Mucosa of descending colon (tissue), 3 donors: ENCODE results near the gene ZDHHC9. TPM values are rescaled to one million over a fixed set of nuclear protein-coding genes. Genes with fewer than 3 reads are reported as not detected.
A peak's percentile ranks its signal among the peaks of the same experiment; 100 is the strongest.

Experiments used
- ATAC-seq: fragments of 200-7000 bp; cut with Tn5 transposase; one replicate; pipeline ENCODE4 v1.9.1; 2020; ENCODE audit warnings: mild to moderate bottlenecking, moderate library complexity
- DNase-seq, 3 donors: peaks; one replicate each; pipeline ENCODE4 v3.0.0-alpha.2; 2020
- H3K36me3 ChIP-seq: fragments of 200-600 bp; one replicate; pipeline ENCODE4 v1.8.0; 2021; ENCODE audit warnings: low read depth, mild to moderate bottlenecking
- H3K4me1 ChIP-seq: fragments of 200-600 bp; one replicate; pipeline ENCODE4 v1.8.0; 2021; ENCODE audit warnings: low read depth, mild to moderate bottlenecking
- H3K4me3 ChIP-seq: fragments of 200-600 bp; one replicate; pipeline ENCODE4 v1.8.0; 2021; ENCODE audit warnings: mild to moderate bottlenecking
- H3K9me3 ChIP-seq: fragments of 200-600 bp; one replicate; pipeline ENCODE4 v1.8.0; 2021; ENCODE audit warnings: mild to moderate bottlenecking
- intact Hi-C, 2 donors: fragments of 100-400 bp; cut with DNase I in 1 of 2; cut with micrococcal nuclease in 1 of 2; formaldehyde crosslinking; loops; one replicate each; pipeline versions ENCODE4 v1.11.0 to v1.11.1; 2022; cut with DNase I, micrococcal nuclease
- total RNA-seq, 3 donors: library from RNA; stranded (reverse); fragmentation: NEBNext Ultra II Directional in 2 of 3; extraction: Animal tissue kit (Norgen Biotek cat#: 25700) in 2 of 3; gene quantifications; one replicate each; pipeline versions ENCODE4 v1.2.1 to v1.2.4, GENCODE V29; 2021 to 2023
- TF ChIP-seq, protein P1 (sequence below): fragments of 200-600 bp; IDR thresholded peaks from one replicate; pipeline ENCODE4 v1.8.0; 2022; ENCODE audit warnings: antibody characterized with exemption, mild to moderate bottlenecking
- donor health status: DM: no; HTN: no; CAD: no; lungs with moderate emphysema.
- donor health status: DM: no; HTN: no; CAD: no.
- donor health status: DM: no; HTN: yes; CAD: no.

Gene ZDHHC9
- total RNA-seq, 3 donors from 2014 or later = 23.1 to 41.2 (median 33.6) TPM

DNA sequence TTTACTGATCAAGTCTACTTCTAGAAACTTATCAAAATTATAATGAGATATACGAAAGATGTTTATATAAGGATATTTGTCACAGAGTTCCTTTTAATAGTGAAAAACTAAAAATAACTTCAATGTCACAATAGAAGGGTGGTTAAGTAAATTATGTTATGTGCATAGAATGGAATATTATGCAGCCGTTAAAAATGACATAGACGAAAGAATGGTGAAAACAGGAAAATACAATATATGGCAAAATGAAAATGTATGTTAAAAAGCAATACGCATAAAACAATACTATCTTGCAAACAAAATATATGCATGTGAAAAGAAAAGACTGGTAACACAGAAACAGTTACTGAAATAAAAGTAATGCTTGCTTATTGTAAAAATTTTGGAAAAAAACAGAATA, 19.1 kb downstream of the ZDHHC9 start:
- DNase-seq (no peak), ATAC-seq (no peak)
- TF ChIP-seq, protein P1, sequence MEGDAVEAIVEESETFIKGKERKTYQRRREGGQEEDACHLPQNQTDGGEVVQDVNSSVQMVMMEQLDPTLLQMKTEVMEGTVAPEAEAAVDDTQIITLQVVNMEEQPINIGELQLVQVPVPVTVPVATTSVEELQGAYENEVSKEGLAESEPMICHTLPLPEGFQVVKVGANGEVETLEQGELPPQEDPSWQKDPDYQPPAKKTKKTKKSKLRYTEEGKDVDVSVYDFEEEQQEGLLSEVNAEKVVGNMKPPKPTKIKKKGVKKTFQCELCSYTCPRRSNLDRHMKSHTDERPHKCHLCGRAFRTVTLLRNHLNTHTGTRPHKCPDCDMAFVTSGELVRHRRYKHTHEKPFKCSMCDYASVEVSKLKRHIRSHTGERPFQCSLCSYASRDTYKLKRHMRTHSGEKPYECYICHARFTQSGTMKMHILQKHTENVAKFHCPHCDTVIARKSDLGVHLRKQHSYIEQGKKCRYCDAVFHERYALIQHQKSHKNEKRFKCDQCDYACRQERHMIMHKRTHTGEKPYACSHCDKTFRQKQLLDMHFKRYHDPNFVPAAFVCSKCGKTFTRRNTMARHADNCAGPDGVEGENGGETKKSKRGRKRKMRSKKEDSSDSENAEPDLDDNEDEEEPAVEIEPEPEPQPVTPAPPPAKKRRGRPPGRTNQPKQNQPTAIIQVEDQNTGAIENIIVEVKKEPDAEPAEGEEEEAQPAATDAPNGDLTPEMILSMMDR = no peak
- H3K36me3 ChIP-seq = no peaks in the 10 kb centered on the region
- no peaks in the 10 kb centered on the region for H3K9me3 ChIP-seq
- H3K4me3 ChIP-seq = no peak overlapping the region
- intact Hi-C loops = no loop called here
- no peaks in the 10 kb centered on the region for H3K4me1 ChIP-seq

DNA sequence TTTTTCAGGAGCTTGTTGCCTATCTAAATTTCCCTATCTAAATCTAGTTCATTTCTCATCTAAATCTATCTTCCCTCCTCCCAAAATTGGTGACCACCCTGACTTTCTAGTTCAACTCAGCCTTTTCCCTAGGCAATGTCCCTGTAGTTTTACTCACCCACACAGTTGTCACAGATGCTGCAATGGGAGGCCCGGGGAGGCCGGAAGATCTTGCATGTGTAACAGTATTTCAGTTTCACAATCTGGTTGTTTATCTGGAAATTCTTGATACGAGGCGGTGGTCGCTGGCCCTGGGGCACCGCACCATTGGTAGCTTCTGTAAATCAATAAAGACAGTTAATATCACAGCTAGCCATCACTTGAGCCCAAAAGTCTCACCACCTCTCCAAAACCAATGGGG, 20.2 kb downstream of the ZDHHC9 start:
- Histone ChIP-seq H3K9me3 (no peaks in the 10 kb centered on the region), H3K4me3 (no peak overlapping the region), H3K4me1 (no peaks in the 10 kb centered on the region), H3K36me3 (no peaks in the 10 kb centered on the region)
- DNase-seq (no peak), ATAC-seq (no peak)
- TF ChIP-seq, protein P1 = no peak
- intact Hi-C loops = no loop called here

DNA sequence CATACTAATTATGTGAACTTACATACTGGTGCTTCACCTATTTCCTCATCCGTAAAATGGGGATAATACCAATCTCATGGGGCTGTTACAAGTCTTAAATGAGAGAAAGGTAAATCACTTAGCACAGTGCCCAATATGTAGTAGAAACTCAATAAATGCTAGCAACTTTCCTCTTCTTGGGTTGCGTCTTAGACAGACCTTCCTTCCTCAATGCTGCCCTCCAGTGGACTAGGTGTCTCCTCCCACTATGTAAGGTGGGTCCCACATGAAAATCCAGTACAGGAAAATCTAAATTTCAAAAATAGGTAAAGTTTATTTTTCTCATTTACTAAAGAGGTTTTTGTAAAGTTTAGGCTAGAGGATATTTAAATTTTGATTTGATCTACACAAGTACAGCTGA, 20.6 kb downstream of the ZDHHC9 start:
- intact Hi-C loops = no loop called here
- no peaks in the 10 kb centered on the region for H3K9me3 ChIP-seq
- TF ChIP-seq, protein P1 = peak; percentile 11
- H3K4me3 ChIP-seq = no peak overlapping the region
- ATAC-seq (peak; percentile 70), DNase-seq (peak in 1 of 3 donors; percentile 53)
- no peaks in the 10 kb centered on the region for H3K36me3 ChIP-seq
- H3K4me1 ChIP-seq = no peaks in the 10 kb centered on the region

DNA sequence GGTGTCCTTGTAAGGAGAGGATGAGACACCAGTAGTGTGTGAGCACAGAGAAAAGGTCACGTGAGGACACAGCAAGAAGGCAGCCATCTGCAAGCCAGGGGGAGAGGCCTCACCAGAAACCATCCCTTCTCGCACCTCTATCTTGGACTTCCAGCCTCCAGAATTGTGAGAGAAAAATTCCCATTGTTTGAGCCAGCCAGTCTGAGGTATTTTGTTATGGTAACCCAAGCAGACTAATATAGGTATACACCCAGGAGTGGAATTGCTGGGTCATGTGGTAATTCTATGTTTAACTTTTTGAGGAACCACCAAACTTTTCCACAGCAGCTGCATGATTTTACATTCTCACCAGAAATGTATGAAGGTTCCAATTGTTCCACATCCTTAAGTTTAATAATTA, 25.6 kb downstream of the ZDHHC9 start:
- Histone ChIP-seq H3K4me3 (no peak overlapping the region), H3K36me3 (no peaks in the 10 kb centered on the region), H3K9me3 (no peaks in the 10 kb centered on the region), H3K4me1 (no peaks in the 10 kb centered on the region)
- DNase-seq (no peak), ATAC-seq (no peak)
- TF ChIP-seq, protein P1 = no peak
- intact Hi-C loops = no loop called here

DNA sequence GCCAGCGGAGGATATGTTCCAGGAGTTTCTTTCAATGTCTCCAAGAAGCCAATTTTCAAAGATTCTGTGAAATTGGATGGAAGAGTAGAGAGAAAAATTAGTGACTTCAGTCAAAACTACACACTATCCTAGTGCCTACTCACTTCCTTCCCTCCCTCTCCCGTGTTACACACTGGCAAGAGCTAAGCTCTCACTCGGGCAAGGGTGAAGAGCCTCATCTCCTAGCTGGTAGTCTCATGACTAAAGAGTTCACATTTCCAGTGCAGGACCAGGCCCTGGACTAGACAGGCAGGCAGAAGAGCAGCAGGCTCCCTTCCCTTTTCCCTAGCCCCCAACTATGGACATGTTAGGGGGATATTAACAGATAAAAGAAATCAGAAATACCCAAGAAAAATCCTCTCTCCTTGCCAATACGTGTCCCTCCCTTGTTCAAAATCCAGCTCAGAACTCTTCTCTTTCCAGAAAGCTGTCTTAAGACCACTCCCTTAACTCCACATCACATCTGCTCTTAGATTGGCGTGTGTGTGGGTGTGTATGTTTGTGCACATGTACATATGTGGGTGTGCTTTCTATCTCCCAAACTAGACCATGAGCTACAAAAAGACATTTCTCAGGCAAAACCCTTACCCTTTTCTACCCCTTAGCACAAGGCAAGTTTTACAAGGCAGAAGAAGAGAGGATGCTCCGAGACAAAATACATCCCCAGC, 29.9 kb downstream of the ZDHHC9 start:
- Histone ChIP-seq H3K4me1 (no peaks in the 10 kb centered on the region), H3K4me3 (no peak overlapping the region), H3K9me3 (no peaks in the 10 kb centered on the region), H3K36me3 (no peaks in the 10 kb centered on the region)
- DNase-seq = no peak
- TF ChIP-seq, protein P1 = no peak
- intact Hi-C loops = no loop called here
- ATAC-seq = no peak
